PFSK-1 (cell line): Measurements from ENCODE around the gene TCF7L1.

ENCODE experiments used
- FOXP2 ChIP-seq: optimal IDR thresholded peaks from 2 replicates; pipeline ENCODE3; 2011; ENCODE audit warnings: borderline replicate concordance, control low read depth, inconsistent platforms; ENCODE audit not compliant: insufficient read depth; ENCODE audit errors: extremely low read length, extremely low read depth
- POLR2AphosphoS5 ChIP-seq: IDR thresholded peaks from 2 replicates; pipeline ENCODE4 v1.6.1; 2012; ENCODE audit warnings: low read depth, mild to moderate bottlenecking, control low read depth, low read length, moderate library complexity
- SIN3A ChIP-seq: IDR thresholded peaks from 2 replicates; pipeline ENCODE4 v1.6.1; 2012; ENCODE audit warnings: mild to moderate bottlenecking, low read length, moderate library complexity, borderline replicate concordance; ENCODE audit not compliant: insufficient read depth
- TAF1 ChIP-seq: IDR thresholded peaks from 2 replicates; pipeline ENCODE4 v1.6.1; 2012; ENCODE audit warnings: low read length, control low read depth, borderline replicate concordance; ENCODE audit not compliant: insufficient read depth
- TF ChIP-seq, protein P1 (sequence below), 2 experiments: IDR thresholded peaks; 2 replicates each; pipeline versions ENCODE4 v1.6.1 to v1.8.0; 2011 to 2012; ENCODE audit warnings: low read depth in 2 of 2, low read length in 2 of 2, control low read depth in 1 of 2, inconsistent platforms in 1 of 2, mild to moderate bottlenecking in 1 of 2, moderate library complexity in 1 of 2; ENCODE audit not compliant: insufficient read depth in 1 of 2

Gene TCF7L1

DNA sequence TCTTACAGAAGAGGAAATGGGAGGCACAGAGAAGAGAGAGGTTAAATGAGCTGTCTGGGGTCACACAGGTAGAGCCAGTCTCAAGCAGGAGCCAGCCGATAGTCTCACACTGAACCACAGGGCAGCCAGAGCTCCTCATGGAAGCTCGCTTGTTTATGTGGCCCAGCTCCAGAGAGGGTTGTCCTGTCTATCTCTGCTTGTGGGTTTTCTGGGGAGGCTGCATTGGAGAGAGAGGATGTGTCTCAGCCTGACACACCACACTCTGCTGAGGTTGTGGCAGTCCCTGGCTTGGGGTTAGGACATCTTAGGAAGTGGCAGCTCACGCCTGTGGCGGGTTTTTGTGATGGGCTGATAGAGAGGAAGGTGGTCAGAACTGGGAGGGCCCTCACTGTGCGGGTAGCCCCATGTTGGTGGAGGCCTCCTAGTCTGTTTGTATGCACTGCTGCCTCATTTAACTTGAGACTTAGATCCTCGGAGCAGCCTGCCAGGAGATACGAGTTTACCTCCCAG is 52.3 kb downstream of the TCF7L1 start:
- TF ChIP-seq, protein P1, sequence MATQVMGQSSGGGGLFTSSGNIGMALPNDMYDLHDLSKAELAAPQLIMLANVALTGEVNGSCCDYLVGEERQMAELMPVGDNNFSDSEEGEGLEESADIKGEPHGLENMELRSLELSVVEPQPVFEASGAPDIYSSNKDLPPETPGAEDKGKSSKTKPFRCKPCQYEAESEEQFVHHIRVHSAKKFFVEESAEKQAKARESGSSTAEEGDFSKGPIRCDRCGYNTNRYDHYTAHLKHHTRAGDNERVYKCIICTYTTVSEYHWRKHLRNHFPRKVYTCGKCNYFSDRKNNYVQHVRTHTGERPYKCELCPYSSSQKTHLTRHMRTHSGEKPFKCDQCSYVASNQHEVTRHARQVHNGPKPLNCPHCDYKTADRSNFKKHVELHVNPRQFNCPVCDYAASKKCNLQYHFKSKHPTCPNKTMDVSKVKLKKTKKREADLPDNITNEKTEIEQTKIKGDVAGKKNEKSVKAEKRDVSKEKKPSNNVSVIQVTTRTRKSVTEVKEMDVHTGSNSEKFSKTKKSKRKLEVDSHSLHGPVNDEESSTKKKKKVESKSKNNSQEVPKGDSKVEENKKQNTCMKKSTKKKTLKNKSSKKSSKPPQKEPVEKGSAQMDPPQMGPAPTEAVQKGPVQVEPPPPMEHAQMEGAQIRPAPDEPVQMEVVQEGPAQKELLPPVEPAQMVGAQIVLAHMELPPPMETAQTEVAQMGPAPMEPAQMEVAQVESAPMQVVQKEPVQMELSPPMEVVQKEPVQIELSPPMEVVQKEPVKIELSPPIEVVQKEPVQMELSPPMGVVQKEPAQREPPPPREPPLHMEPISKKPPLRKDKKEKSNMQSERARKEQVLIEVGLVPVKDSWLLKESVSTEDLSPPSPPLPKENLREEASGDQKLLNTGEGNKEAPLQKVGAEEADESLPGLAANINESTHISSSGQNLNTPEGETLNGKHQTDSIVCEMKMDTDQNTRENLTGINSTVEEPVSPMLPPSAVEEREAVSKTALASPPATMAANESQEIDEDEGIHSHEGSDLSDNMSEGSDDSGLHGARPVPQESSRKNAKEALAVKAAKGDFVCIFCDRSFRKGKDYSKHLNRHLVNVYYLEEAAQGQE (IDR thresholded peaks at IDR 0.05; ENCODE audit: insufficient read depth in 1 of 2, low read depth in 2 of 2, low read length in 2 of 2) = no peak
- no peak for TF ChIP-seq SIN3A
- TF ChIP-seq FOXP2 = no peak
- no peak for TF ChIP-seq TAF1
- TF ChIP-seq POLR2AphosphoS5 = no peak

DNA sequence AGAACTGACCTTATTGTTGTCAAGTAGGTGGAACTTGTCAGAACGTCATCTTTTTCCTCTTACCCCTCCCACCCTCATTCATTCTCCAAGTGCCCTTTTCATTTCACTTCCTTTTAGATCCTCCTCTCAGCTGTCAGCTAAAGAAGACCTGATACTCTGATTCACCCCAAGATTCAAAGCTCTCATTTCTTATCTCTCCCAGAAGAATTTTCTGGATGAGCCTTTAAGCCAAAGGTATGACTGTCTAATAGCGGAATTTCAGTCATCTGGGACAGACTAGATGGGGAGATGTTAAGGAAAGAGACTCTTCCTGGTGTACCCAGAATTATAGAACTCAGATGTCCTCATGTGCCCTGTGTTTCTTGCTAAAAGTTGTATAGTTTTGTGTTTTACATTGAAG is 53.9 kb downstream of the TCF7L1 start:
- TF ChIP-seq, protein P1 (IDR thresholded peaks at IDR 0.05; ENCODE audit: insufficient read depth in 1 of 2, low read depth in 2 of 2, low read length in 2 of 2) = no peak
- TF ChIP-seq FOXP2 = no peak
- TF ChIP-seq SIN3A = no peak
- no peak for TF ChIP-seq TAF1
- no peak for TF ChIP-seq POLR2AphosphoS5

DNA sequence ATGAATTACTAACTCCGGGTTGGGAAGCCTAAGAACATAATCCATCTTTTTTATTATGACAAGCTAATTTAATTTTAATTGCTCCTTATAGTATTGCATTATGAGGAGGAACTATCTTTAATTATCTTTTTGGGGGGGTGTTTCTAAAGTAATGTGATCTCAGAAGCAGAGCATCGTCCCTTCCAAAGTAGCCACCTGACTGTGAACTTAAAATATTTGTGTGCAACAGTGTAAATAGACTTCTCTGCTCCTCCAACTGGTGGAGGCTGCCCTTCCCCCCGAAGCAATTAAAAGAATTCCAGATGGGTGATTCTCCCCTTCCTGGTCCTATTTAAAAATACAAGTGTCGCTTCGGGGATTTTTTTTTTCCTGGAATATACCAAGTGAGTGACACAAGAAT is 55.7 kb downstream of the TCF7L1 start:
- no peak for TF ChIP-seq TAF1
- TF ChIP-seq POLR2AphosphoS5 = no peak
- TF ChIP-seq, protein P1 (IDR thresholded peaks at IDR 0.05; ENCODE audit: insufficient read depth in 1 of 2, low read depth in 2 of 2, low read length in 2 of 2) = no peak
- no peak for TF ChIP-seq FOXP2
- TF ChIP-seq SIN3A = no peak

DNA sequence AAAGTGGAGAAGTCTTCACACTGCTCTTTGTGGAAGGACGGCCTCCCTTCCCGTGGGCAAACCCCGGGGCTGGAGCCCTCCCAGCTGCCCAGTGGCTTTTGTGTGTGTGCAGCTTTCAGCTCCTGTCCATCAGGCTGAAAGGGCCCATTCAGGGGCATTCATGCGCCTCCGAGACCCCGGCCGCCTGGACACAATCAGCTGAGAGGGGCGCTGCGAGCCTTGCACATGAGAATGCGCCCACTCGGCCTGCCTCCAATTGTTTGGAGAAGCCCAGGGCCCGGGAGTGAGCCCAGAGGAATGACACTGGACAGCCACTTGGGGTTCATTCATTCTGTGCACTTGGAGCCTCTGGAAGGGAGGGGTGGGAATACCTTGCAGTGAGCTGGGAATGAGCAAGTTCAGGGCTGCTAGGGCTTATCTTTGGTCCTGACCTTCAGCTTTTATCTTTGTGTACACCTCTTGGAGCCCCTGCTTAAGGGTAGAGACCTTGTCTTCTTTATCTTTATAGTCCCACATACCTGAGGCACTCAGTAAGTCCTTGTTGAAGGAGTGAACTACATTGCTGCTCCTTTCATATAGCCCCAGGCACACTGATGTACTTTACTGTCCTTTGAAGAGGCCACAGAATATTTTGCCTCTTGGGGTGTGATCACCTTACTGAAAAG is 56.5 kb downstream of the TCF7L1 start:
- TF ChIP-seq TAF1 (no peak), POLR2AphosphoS5 (no peak), FOXP2 (no peak), SIN3A (no peak)
- TF ChIP-seq, protein P1 (IDR thresholded peaks at IDR 0.05; ENCODE audit: insufficient read depth in 1 of 2, low read depth in 2 of 2, low read length in 2 of 2) = no peak
